ENCODE data around the gene MAP2K5. TPM values are rescaled to one million over a fixed set of nuclear protein-coding genes. Genes with fewer than 3 reads are reported as not detected.

MAP2K5 gene
- total RNA-seq, 4 donors from 2014 or later, result 3.6 to 27.1 (median 18.6) TPM

DNA sequence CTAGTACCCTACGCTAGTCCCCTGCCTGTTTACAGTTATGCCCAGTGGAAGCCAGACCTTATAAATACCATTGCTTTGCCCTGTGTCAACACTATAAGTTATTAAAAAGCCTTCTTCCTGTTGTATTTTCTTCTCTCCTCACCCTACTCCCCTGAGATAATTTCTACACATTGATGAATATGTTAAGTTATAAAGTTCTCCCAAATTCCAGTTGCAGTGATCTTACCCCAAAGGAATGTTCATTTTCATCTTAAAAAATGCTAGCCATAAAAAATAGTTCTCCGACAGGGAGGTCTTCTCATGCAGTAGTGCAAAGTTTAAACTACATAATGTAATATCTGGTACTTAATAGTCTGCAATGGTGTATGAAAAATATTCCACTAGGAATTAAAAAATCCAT lies 58.6 kb downstream of the MAP2K5 start:
- no peak for DNase-seq
- intact Hi-C loops (cut with DNase I; ENCODE audit: low total_unique reads), result no loop called here
- Histone ChIP-seq H3K9me3 (no peaks in the 10 kb centered on the region), H3K4me3 (no peak overlapping the region), H3K27ac (no peak overlapping the region), H3K27me3 (no peaks in the 10 kb centered on the region), H3K36me3 (no peaks in the 10 kb centered on the region), H3K4me1 (no peaks in the 10 kb centered on the region)
- no peak for TF ChIP-seq POLR2A (IDR thresholded peaks at IDR 0.05)
- TF ChIP-seq CTCF (IDR thresholded peaks at IDR 0.05), result no peak

DNA sequence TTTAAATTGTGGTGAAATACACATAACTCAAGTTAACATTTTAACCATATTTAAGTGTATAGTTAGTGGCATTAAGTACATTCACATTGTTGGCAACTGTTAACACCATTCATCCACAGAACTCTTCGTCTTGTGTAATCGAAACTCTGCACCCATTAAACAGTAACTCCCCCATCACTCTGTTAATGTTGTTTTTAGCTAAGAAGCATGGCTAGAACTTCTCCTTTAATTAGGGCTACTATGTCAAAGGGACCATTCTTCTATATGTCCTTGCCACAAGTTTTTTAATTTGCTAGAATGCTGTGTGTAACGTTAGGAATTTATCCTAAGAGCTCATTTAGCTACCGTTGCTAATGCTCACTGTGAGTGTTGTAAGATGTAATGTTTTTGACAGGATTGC lies 60.6 kb downstream of the MAP2K5 start:
- H3K9me3 ChIP-seq, result no peaks in the 10 kb centered on the region
- no peak for DNase-seq
- TF ChIP-seq POLR2A (IDR thresholded peaks at IDR 0.05) (no peak), CTCF (IDR thresholded peaks at IDR 0.05) (no peak)
- H3K27ac ChIP-seq, result no peak overlapping the region
- H3K27me3 ChIP-seq, result no peaks in the 10 kb centered on the region
- intact Hi-C loops (cut with DNase I; ENCODE audit: low total_unique reads), result no loop called here
- no peaks in the 10 kb centered on the region for H3K36me3 ChIP-seq
- no peaks in the 10 kb centered on the region for H3K4me1 ChIP-seq
- H3K4me3 ChIP-seq, result no peak overlapping the region

- H3K27me3 ChIP-seq, result no peaks in the 10 kb centered on the region
- H3K27ac ChIP-seq, result no peak overlapping the region
- intact Hi-C loops (cut with DNase I; ENCODE audit: low total_unique reads), result no loop called here
- no peak overlapping the region for H3K4me3 ChIP-seq
- no peaks in the 10 kb centered on the region for H3K9me3 ChIP-seq
- DNase-seq, result no peak
- H3K4me1 ChIP-seq, result no peaks in the 10 kb centered on the region
- H3K36me3 ChIP-seq, result no peaks in the 10 kb centered on the region
- TF ChIP-seq POLR2A (IDR thresholded peaks at IDR 0.05) (no peak), CTCF (IDR thresholded peaks at IDR 0.05) (no peak)
These were observed 63.4 kb downstream of the MAP2K5 start for GRCh38 chr15:67605871-67606270.

DNA sequence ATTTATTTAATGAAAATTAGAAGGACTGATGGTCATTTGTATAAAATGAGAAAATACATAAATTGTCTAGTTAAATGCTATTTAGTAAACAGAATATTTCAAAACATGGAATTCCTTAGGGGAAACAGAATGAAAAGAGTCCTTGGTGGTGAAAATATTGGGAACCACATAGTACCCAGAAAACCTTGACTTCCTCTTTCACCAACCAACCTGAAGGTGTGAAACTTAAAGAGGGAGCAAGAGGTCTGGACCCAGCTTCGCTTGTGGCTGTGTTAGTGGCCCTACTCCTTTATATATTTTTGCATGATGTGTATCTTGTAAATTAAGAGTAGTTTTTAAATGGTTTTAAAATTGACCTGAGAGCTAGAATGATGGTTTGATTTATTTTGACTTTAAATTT lies 64.2 kb downstream of the MAP2K5 start:
- TF ChIP-seq CTCF (IDR thresholded peaks at IDR 0.05) (no peak), POLR2A (IDR thresholded peaks at IDR 0.05) (no peak)
- Histone ChIP-seq H3K4me1 (no peaks in the 10 kb centered on the region), H3K27ac (no peak overlapping the region), H3K9me3 (no peaks in the 10 kb centered on the region), H3K27me3 (no peaks in the 10 kb centered on the region), H3K36me3 (no peaks in the 10 kb centered on the region), H3K4me3 (no peak overlapping the region)
- DNase-seq, result no peak
- intact Hi-C loops (cut with DNase I; ENCODE audit: low total_unique reads), result no loop called here

- intact Hi-C loops (cut with DNase I; ENCODE audit: low total_unique reads), result no loop called here
- Histone ChIP-seq H3K36me3 (no peaks in the 10 kb centered on the region), H3K9me3 (no peaks in the 10 kb centered on the region), H3K27ac (no peak overlapping the region), H3K4me1 (no peaks in the 10 kb centered on the region), H3K27me3 (no peaks in the 10 kb centered on the region), H3K4me3 (no peak overlapping the region)
- no peak for DNase-seq
- TF ChIP-seq POLR2A (IDR thresholded peaks at IDR 0.05), result no peak
- TF ChIP-seq CTCF (IDR thresholded peaks at IDR 0.05), result no peak
These were observed 64.8 kb downstream of the MAP2K5 start for GRCh38 chr15:67607329-67607728.

Data from uterus (tissue), 4 donors.